GM18499 (cell line): ENCODE results near the gene MAPK4.
"Not testable (repeated sequence)": the region's sequence is repeated elsewhere in the genome, so short reads cannot be mapped to it uniquely, and the experiment has no call there.

Source experiments
- ATAC-seq: cut with Tn5 transposase; IDR thresholded peaks from one replicate; pipeline ENCODE4 v1.9.1; 2021; ENCODE audit warnings: moderate number of reproducible peaks; ENCODE audit not compliant: insufficient read depth, unreplicated experiment

MAPK4 gene

GRCh38 chr18:50742952-50743351 lies 183.1 kb downstream of the MAPK4 start:
- ATAC-seq: no peak

DNA sequence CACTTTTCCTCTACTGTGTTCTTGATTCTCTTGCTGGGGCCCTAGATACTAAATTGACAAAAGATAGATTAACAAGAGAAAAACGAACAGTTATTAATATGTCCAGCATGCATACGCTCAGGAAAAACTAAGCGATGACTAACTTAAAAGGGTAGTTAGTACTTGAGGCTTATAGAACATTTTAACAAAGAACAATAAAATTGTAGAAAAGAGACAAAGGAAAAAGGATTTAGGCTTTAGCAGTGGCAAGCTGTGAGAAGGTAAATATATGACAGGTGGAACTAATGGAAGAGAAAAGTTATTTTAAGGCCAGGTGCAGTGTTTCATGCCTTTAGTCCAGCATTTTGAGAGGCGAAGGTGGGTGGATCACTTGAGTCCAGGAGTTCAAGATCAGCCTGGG lies 184.4 kb downstream of the MAPK4 start:
- ATAC-seq: no peak

DNA sequence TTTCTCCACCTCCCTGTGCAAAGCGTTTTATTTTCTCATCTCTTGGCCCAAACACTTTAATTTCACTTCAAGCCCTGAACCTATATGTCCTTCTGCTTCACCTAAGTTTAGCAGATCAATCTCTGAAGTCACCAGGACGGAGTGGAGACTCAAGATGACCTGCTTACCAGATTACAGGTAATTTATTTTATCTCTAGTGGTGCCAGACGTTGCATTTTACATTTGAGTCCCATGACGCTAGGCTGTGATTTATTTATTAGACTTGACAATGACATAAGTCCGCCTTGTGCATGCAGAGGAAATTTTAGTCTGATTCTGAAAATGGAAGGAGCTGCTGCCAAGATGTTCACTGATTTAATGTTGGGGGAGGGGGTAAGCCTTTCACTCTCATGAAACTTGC lies 186.1 kb downstream of the MAPK4 start:
- ATAC-seq: no peak

DNA sequence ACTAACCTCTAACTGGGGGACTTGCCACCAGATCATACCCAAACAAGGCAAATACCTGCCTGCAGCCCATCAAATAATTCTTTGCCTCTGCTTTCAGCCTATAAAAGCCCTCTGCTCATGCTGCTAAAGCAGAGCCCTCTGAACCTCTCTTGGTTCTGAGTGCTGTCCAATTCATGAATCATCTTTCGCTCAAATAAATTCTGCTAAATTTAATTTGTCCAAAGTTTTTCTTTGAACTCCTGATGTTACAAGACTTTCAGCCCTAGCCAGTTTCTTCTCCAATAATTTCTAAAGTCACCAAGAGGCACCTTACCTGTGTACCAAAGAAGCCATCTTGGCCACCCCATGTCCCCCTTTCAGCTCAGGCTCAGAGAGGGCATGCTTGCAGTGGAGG lies 188.0 kb downstream of the MAPK4 start:
- no peak for ATAC-seq

- ATAC-seq: no peak
Measured at GRCh38 chr18:50748243-50749229, 188.6 kb downstream of the MAPK4 start.

DNA sequence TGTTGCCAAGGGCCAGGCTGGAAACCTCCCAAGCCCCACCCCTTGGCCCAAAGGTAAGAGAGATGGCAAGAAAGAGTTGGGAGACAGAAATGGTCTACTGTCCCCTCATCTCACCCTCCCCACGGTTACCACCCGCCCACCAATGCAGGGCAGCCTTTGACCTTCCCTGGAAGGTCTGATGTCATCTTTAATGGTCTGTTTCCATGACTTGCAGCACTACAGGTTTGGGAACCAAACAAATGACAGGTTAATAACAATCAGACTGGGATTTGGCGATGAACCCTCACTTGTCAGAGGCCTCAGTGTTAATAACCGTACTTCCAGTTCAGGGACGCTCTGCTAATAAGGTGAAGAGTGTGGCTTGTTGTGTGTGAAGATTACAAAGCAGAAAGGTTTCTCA lies 189.5 kb downstream of the MAPK4 start:
- ATAC-seq: no peak

- no peak for ATAC-seq
Measured at GRCh38 chr18:50749945-50750344, 190.1 kb downstream of the MAPK4 start.

GRCh38 chr18:50750546-50750945 lies 190.7 kb downstream of the MAPK4 start:
- ATAC-seq: no peak

GRCh38 chr18:50751490-50751889 lies 191.6 kb downstream of the MAPK4 start:
- no peak for ATAC-seq

GRCh38 chr18:50751947-50752346 lies 192.1 kb downstream of the MAPK4 start:
- no peak for ATAC-seq

DNA sequence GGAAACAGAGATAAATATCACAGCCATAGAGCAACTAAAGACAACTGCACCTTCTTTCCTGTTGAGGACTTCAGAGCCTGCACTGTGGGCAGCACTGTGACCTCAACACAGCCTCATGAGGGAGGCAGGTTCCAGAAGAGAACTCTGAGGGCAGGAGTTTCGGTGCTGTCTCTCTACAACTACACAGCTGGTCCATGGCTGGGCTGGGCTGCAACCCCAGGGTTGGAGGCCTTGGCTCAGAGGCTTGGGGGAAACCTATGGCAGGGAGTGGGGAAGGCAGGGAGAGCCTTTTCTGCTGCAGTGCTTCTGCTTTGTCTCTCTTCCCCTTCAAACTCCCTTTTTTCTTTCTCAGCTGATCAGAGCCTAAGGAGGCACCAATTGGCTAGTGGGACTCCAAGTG lies 193.4 kb downstream of the MAPK4 start:
- no peak for ATAC-seq

- ATAC-seq: no peak
Measured at GRCh38 chr18:50754297-50754696, 194.4 kb downstream of the MAPK4 start.

GRCh38 chr18:50757358-50757757 lies 197.5 kb downstream of the MAPK4 start:
- no peak for ATAC-seq

DNA sequence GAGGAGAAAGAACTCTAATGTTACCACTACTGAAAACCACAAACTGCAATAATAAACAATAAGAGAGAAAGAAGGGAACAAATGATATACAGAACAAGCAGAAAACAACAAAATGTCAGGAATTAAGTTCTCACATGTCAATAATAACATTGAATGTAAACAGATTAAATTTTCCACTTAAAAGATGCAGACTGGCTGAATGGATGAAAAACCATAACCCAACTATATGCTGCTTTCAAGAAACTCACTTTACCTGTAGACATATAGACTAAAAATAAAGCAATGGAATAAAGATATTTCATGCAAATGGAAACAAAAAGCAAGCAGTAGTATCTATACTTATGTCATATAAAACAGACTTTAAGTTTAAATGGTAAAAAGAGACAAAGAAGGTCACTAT lies 209.6 kb downstream of the MAPK4 start:
- ATAC-seq: no peak

DNA sequence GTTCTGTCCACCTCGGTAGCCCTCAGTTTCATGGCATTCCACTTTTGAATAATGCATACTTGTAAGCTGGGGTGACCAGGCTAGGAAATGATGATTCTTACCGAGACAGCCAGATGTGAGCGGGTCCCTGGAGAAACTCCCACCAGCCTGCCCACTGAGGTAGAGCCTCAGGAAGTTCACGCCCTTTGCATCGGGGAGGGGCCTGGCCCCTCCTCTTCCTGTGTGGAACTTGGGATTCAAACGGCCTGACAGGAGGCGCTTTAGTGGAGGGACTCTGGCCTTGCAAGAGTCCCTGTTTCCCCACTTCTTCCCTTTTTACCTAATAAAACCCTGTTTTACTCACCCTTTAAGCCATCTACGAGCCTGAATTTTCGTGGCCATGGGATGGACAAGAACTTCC lies 215.3 kb downstream of the MAPK4 start:
- ATAC-seq: no peak

DNA sequence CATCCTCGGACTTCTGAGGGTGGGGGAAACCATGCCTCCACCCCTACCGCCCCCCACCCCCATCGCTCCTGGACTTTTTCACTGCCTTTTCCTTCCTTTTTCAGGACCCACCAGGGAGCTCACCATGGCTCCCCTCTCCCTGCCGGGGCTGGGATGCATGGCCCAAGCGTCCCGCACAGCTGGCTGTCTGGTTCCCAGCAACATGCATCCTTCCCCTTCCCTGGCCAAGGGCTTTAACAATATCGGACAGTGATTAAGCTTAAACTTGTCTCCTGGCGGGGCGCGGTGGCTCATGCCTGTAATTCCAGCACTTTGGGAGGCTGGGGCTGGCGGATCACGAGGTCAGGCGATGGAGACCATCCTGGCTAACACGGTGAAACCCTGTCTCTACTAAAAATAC lies 215.8 kb downstream of the MAPK4 start:
- no peak for ATAC-seq

DNA sequence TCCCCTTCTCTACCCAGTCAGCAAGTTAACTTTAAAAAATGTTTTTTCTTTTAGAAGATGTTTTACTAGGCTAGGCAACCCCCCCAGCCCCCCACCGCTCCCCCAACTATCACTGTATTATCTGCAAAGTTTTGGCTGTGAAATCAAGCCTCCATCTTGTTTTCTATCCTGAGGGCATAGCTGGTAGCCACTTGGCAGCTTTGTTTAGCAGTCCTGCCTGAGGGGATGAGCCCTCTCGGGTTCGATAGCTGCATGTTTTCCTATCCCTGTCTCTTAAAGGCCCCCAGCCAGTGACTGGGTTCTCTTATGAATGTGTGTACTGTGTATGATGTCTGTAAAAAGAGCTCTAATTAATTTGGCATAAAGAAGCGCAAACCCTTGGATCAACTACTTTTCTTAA lies 216.5 kb downstream of the MAPK4 start:
- ATAC-seq: no peak

DNA sequence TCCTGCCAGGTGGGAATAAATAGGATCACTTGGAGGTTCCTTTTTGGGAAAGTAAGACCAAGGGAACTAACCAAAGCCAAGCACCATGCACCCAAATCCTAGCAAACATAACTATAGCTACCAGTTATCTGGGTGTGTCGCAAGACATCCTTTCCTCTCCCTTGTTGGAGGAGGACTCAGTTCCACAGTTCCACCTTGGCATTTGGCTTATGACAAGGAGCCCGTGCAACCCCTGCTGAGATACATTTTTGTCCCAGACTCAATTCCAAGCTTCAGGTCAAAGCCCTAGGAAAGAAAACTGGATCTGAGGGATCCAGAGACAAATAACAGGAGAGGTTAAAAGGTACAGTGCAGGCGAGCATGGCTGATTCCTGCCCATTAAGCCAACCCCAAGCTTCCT lies 219.1 kb downstream of the MAPK4 start:
- ATAC-seq: not testable (repeated sequence)
